Neural progenitor cell (in vitro differentiated cells): ENCODE measurements around the gene FAM43B. TPM values are rescaled to one million over a fixed set of nuclear protein-coding genes. Genes with fewer than 3 reads are reported as not detected.

Experiments
- DNase-seq: peaks from one replicate; pipeline ENCODE4 v3.0.0-alpha.2; 2016; ENCODE audit warnings: low spot score
- H2AFZ ChIP-seq: fragments of 200-600 bp; sonication (generic); replicated peaks from 2 replicates; pipeline ENCODE4 v1.6.1; 2016; ENCODE audit warnings: antibody characterized with exemption
- H3F3A ChIP-seq: fragments of 200-600 bp; sonication (generic); 2 replicates; pipeline ENCODE4 v1.6.1; 2016; ENCODE audit warnings: antibody characterized with exemption, low read depth
- H3K27ac ChIP-seq: fragments of 200-600 bp; sonication (generic); 2 replicates; pipeline ENCODE4 v1.5.1; 2016; ENCODE audit warnings: mild to moderate bottlenecking
- H3K27me3 ChIP-seq: fragments of 200-600 bp; sonication (generic); 2 replicates; pipeline ENCODE4 v1.6.1; 2016; ENCODE audit warnings: mild to moderate bottlenecking, moderate library complexity
- H3K36me3 ChIP-seq: fragments of 200-600 bp; sonication (generic); 2 replicates; pipeline ENCODE4 v1.5.1; 2016
- H3K4me1 ChIP-seq: fragments of 200-600 bp; sonication (generic); 2 replicates; pipeline ENCODE4 v1.6.1; 2016; ENCODE audit warnings: mixed run types
- H3K4me2 ChIP-seq: fragments of 200-600 bp; sonication (generic); 2 replicates; pipeline ENCODE4 v1.6.1; 2016
- H3K4me3 ChIP-seq: fragments of 200-600 bp; sonication (generic); 2 replicates; pipeline ENCODE4 v1.5.1; 2016
- H3K79me2 ChIP-seq: fragments of 200-600 bp; sonication (generic); 2 replicates; pipeline ENCODE4 v1.6.1; 2016; ENCODE audit warnings: low read depth
- H3K9ac ChIP-seq: fragments of 200-600 bp; sonication (generic); 2 replicates; pipeline ENCODE4 v1.6.1; 2016
- H3K9me3 ChIP-seq: fragments of 200-600 bp; sonication (generic); 2 replicates; pipeline ENCODE4 v1.5.1; 2016; ENCODE audit warnings: low read depth
- H4K20me1 ChIP-seq: fragments of 200-600 bp; sonication (generic); 2 replicates; pipeline ENCODE4 v1.6.1; 2016; ENCODE audit warnings: low read depth
- H3K27ac Mint-ChIP-seq: 3 replicates; pipeline ENCODE4 v1.8.0; 2021; ENCODE audit warnings: mixed read lengths
- H3K27me3 Mint-ChIP-seq: 2 replicates; pipeline ENCODE4 v1.8.0; 2022; ENCODE audit warnings: low read depth, mild to moderate bottlenecking, inconsistent platforms, moderate library complexity, mixed read lengths; ENCODE audit not compliant: insufficient read depth
- H3K36me3 Mint-ChIP-seq: 3 replicates; pipeline ENCODE4 v1.8.0; 2021; ENCODE audit warnings: mixed read lengths
- H3K4me1 Mint-ChIP-seq: 3 replicates; pipeline ENCODE4 v1.8.0; 2021; ENCODE audit warnings: mixed read lengths
- H3K4me3 Mint-ChIP-seq: 3 replicates; pipeline ENCODE4 v1.8.0; 2021; ENCODE audit warnings: mild to moderate bottlenecking, moderate library complexity, mixed read lengths
- H3K9me3 Mint-ChIP-seq: 3 replicates; pipeline ENCODE4 v1.8.0; 2020; ENCODE audit warnings: mixed read lengths
- EZH2 ChIP-seq: fragments of 200-600 bp; sonication (generic); IDR thresholded peaks from 2 replicates; pipeline ENCODE4 v1.6.1; 2017; ENCODE audit warnings: antibody characterized with exemption, mild to moderate bottlenecking, moderate library complexity
- EZH2phosphoT487 ChIP-seq: fragments of 200-600 bp; sonication (generic); IDR thresholded peaks from 2 replicates; pipeline ENCODE4 v1.6.1; 2017; ENCODE audit warnings: antibody characterized with exemption
- total RNA-seq: library from RNA; depleted of rRNA; stranded (reverse); fragments of >200 nt; gene quantifications from 2 replicates; pipeline ENCODE4 v1.2.3, GENCODE V29; 2015; ENCODE audit warnings: low replicate concordance
- TF ChIP-seq, protein P1 (sequence below): fragments of 200-600 bp; sonication (generic); IDR thresholded peaks from 2 replicates; pipeline ENCODE4 v1.5.1; 2017; ENCODE audit warnings: antibody characterized with exemption, mild to moderate bottlenecking

The FAM43B gene, protein sequence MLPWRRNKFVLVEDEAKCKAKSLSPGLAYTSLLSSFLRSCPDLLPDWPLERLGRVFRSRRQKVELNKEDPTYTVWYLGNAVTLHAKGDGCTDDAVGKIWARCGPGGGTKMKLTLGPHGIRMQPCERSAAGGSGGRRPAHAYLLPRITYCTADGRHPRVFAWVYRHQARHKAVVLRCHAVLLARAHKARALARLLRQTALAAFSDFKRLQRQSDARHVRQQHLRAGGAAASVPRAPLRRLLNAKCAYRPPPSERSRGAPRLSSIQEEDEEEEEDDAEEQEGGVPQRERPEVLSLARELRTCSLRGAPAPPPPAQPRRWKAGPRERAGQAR
- total RNA-seq, result 0.09 TPM in 1 of 2 replicates, not detected in the other

DNA sequence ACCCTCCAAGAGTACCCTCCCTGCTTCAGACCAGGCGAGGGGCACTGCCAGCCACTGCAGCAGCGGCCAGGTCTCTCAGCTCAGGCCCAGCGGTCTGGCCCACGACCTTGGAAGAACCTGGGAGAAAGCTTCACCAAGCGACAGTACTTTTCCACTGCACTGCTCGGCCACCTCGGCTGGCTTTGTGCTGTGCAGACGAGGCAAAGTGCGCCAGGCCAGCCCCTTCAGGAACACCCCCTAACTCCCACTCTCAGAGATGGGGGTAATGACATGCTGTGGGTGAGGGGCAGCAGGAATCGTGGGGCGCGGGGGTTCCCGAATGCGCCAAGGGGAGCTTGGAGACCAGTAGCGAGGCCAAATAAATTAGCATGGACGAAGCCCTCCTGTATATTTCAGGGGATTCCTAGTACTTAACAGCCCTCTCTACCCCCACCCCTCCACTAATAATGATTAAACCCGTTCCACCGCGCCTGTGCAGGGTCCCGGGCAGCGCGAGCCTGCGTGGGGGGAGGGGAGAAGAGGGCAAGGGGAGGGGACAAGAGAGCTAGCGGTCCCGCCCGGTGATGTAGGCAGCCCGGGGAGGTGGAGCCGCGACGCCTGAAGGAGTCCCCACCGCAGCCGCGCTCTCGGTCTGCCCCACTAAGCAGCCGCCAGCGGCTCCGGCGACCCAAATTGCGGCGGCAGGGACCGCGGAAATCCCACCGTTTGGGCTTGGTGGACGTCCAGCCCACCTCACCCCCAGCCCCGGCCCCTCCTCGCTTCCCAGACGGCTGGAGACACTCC is at the start of gene FAM43B:
TSS of gene FAM43B (plus strand) at position 629 of the 783 bp plus-strand sequence. CDS start 401 bp downstream, outside the sequence.
- Histone ChIP-seq H3F3A (peaks cover 5% of the 10 kb centered on the region), H3K9me3 (no peaks in the 10 kb centered on the region), H3K4me2 (peak within 1 kb of the TSS; percentile 87), H3K79me2 (no peaks in the 10 kb centered on the region), H3K4me3 (peak within 1 kb of the TSS; percentile 53), H4K20me1 (peaks cover 7% of the 10 kb centered on the region), H3K36me3 (no peaks in the 10 kb centered on the region), H2AFZ (peak within 1 kb of the TSS; percentile 78), H3K27me3 (peaks cover 92% of the 10 kb centered on the region), H3K27ac (no peak within 1 kb of the TSS), H3K9ac (no peak within 1 kb of the TSS), H3K4me1 (peaks cover 8% of the 10 kb centered on the region)
- Mint-ChIP-seq H3K4me3 (peak within 1 kb of the TSS; percentile 89), H3K27me3 (peaks cover 36% of the 10 kb centered on the region), H3K36me3 (no peaks in the 10 kb centered on the region), H3K4me1 (peaks cover 10% of the 10 kb centered on the region), H3K27ac (peak within 1 kb of the TSS; percentile 82), H3K9me3 (no peaks in the 10 kb centered on the region)
- DNase-seq, result peak; percentile 86
- no peak for TF ChIP-seq EZH2
- no peak for TF ChIP-seq EZH2phosphoT487
- TF ChIP-seq, protein P1, sequence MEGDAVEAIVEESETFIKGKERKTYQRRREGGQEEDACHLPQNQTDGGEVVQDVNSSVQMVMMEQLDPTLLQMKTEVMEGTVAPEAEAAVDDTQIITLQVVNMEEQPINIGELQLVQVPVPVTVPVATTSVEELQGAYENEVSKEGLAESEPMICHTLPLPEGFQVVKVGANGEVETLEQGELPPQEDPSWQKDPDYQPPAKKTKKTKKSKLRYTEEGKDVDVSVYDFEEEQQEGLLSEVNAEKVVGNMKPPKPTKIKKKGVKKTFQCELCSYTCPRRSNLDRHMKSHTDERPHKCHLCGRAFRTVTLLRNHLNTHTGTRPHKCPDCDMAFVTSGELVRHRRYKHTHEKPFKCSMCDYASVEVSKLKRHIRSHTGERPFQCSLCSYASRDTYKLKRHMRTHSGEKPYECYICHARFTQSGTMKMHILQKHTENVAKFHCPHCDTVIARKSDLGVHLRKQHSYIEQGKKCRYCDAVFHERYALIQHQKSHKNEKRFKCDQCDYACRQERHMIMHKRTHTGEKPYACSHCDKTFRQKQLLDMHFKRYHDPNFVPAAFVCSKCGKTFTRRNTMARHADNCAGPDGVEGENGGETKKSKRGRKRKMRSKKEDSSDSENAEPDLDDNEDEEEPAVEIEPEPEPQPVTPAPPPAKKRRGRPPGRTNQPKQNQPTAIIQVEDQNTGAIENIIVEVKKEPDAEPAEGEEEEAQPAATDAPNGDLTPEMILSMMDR, result no peak

DNA sequence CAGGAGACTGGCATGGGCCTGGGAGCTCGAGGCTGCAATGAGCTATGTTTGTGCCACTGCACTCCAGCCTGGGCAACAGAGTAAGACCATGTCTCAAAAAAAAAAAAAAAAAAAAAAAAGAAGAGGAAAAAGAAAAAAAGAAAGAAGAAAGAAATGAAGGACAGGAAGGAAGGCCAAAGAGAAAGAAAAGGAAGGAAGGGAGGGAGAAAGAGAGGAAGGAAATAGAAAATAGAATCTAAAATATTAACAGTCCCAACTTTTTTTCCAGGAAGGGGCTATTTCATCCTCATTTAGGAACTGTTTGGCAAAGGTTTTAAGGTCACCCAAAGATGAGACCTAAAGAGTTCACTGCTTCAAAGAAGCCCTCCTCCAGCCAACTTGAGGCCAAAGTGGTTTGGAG is 46.9 kb upstream of the FAM43B start:
- H3K4me3 Mint-ChIP-seq, result peak overlapping the region; percentile 31
- no peak overlapping the region for H3K4me3 ChIP-seq

GRCh38 chr1:20507248-20507563 is 45.2 kb upstream of the FAM43B start:
- Histone ChIP-seq H3K4me1 (peaks cover 8% of the 10 kb centered on the region), H3K9me3 (no peaks in the 10 kb centered on the region), H3K36me3 (no peaks in the 10 kb centered on the region), H3K9ac (peak overlapping the region; percentile 85), H3K4me3 (peak overlapping the region; percentile 94), H3K27me3 (peaks cover 36% of the 10 kb centered on the region), H3K27ac (no peak overlapping the region), H4K20me1 (peaks cover 6% of the 10 kb centered on the region), H2AFZ (no peak overlapping the region), H3F3A (no peaks in the 10 kb centered on the region), H3K4me2 (peak overlapping the region; percentile 80), H3K79me2 (peaks cover 41% of the 10 kb centered on the region)
- H3K4me3 Mint-ChIP-seq, result peak overlapping the region; percentile 89
- H3K36me3 Mint-ChIP-seq, result no peaks in the 10 kb centered on the region
- H3K27ac Mint-ChIP-seq, result no peak overlapping the region
- H3K4me1 Mint-ChIP-seq, result peaks cover 5% of the 10 kb centered on the region
- TF ChIP-seq, protein P1, result no peak
- no peak for TF ChIP-seq EZH2phosphoT487
- TF ChIP-seq EZH2, result no peak
- no peaks in the 10 kb centered on the region for H3K9me3 Mint-ChIP-seq
- DNase-seq, result no peak
- peaks cover 6% of the 10 kb centered on the region for H3K27me3 Mint-ChIP-seq

More for the DNA sequence above, 46.9 kb upstream of the FAM43B start:
- H3K27me3 ChIP-seq, result peaks cover 19% of the 10 kb centered on the region
- H3K4me2 ChIP-seq, result no peak overlapping the region
- H3K9ac ChIP-seq, result no peak overlapping the region
- H3F3A ChIP-seq, result no peaks in the 10 kb centered on the region
- no peaks in the 10 kb centered on the region for H3K9me3 ChIP-seq
- H2AFZ ChIP-seq, result no peak overlapping the region
- peaks cover 5% of the 10 kb centered on the region for H3K4me1 Mint-ChIP-seq
- H3K36me3 ChIP-seq, result no peaks in the 10 kb centered on the region
- H3K9me3 Mint-ChIP-seq, result no peaks in the 10 kb centered on the region
- H3K36me3 Mint-ChIP-seq, result no peaks in the 10 kb centered on the region
- TF ChIP-seq EZH2 (no peak), EZH2phosphoT487 (no peak)
- TF ChIP-seq, protein P1, result no peak
- no peak overlapping the region for H3K27ac ChIP-seq
- H4K20me1 ChIP-seq, result peaks cover 6% of the 10 kb centered on the region
- H3K27ac Mint-ChIP-seq, result no peak overlapping the region
- H3K4me1 ChIP-seq, result peaks cover 8% of the 10 kb centered on the region
- DNase-seq, result no peak
- peaks cover 6% of the 10 kb centered on the region for H3K27me3 Mint-ChIP-seq
- peaks cover 41% of the 10 kb centered on the region for H3K79me2 ChIP-seq
